ENCODE measurements around the gene ITGAL. TPM values are rescaled to one million over a fixed set of nuclear protein-coding genes. Genes with fewer than 3 reads are reported as not detected.
"Not testable (repeated sequence)": the region's sequence is repeated elsewhere in the genome, so short reads cannot be mapped to it uniquely, and the experiment has no call there.

Gene ITGAL
- total RNA-seq, 4 donors from 2014 or later, result 0.56 to 4.6 (median 2.8) TPM

DNA sequence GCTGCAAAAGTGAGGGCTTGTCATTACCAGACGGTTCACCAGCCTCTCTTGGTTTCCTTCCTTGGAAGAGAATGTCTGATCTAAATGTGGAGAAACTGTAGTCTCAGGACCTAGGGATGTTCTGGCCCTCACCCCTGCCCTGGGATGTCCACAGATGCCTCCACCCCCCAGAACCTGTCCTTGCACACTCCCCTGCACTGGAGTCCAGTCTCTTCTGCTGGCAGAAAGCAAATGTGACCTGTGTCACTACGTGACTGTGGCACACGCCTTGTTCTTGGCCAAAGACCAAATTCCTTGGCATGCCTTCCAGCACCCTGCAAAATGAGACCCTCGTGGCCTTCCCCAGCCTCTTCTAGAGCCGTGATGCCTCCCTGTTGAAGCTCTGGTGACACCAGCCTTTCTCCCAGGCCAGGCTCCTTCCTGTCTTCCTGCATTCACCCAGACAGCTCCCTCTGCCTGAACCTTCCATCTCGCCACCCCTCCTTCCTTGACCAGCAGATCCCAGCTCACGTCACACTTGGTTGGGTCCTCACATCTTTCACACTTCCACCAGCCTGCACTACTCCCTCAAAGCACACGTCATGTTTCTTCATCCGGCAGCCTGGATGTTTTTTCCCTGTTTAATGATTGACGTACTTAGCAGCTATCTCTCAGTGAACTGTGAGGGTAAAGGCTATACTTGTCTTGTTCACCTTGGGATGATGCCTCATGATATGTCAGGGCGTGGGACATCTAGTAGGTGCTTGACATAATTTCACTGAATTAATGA lies 49.5 kb downstream of the ITGAL start:
- intact Hi-C loops (cut with DNase I), result no loop called here
- Histone ChIP-seq H3K36me3 (peaks cover 0 to 10% of the 10 kb centered on the region in 2 donors), H3K4me1 (peaks cover 0 to 9% of the 10 kb centered on the region in 2 donors), H3K4me3 (replicated peaks in 1 of 3) (no peak overlapping the region), H3K27ac (no peak overlapping the region), H3K27me3 (no peaks in the 10 kb centered on the region), H3K9me3 (no peaks in the 10 kb centered on the region)
- 42 to 47% methylated on average over 9 to 11 of the region's 11 CpGs for WGBS, 2 donors
- peak in 1 of 2 donors; percentile 5 for DNase-seq
- no peak for TF ChIP-seq CTCF (IDR thresholded peaks at IDR 0.05)
- TF ChIP-seq POLR2A (IDR thresholded peaks at IDR 0.05), result no peak

GRCh38 chr16:30522702-30523463 lies 50.3 kb downstream of the ITGAL start:
- H3K27me3 ChIP-seq; H3K27ac ChIP-seq; DNase-seq; H3K4me3 ChIP-seq (replicated peaks in 1 of 3); intact Hi-C loops (cut with DNase I); H3K9me3 ChIP-seq: not testable (repeated sequence)
- WGBS, 2 donors, result 92% methylated on average over 12 of the region's 12 CpGs
- H3K36me3 ChIP-seq, result peaks cover 0 to 10% of the 10 kb centered on the region in 2 donors
- H3K4me1 ChIP-seq, result peaks cover 4 to 14% of the 10 kb centered on the region in 2 donors

GRCh38 chr16:30523768-30524574 lies 51.4 kb downstream of the ITGAL start:
- whole genome bisulfite sequencing, 2 donors, result 79 to 87% methylated on average over 26 of the region's 26 CpGs
- DNase-seq, result peak in 1 of 2 donors; percentile 15
- intact Hi-C loops (cut with DNase I), result no loop called here

DNA sequence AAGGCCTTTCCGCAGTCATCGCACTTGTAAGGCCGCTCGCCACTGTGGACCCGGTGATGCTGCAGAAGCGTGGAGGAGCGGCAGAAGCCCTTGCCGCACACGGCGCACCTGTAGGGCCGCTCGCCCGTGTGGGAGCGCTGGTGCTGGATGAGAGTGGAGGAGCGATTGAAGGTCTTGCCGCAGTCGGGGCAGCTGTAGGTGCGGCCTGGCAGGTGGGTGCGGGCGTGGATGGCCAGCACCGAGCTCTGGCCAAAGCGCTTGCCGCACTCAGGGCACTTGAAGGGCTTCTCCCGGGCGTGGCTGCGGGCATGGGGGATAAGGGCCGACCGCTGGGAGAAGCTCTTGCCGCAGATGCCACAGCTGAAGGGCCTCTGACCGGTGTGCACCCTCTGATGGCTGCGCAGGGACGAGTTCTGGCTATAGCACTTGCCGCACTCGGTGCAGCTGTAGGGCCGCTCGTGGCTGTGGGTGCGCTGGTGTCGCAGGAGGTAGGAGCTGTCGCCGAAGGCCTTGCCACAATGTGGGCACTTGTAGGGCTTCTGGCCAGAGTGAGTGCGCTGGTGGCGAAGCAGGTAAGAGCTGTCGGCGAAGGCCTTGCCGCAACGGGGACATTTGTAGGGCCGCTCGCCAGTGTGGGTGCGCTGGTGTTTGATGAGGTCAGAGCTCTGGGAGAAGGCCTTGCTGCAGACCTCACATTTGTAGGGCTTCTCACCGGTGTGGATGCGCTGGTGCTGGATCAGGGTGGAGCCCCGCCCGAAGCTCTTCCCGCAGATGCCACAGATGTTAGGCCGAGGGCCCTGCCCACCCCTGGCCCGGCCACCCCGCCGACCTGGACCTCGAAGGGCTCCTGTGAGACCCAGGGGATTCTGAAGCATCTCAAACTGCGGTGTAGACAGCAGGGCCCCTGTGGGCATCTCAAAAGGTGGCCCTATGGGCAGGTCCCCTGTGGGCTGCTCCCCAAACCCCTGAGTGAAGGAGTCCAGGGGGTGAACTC lies 52.3 kb downstream of the ITGAL start:
- Histone ChIP-seq H3K9me3 (no peaks in the 10 kb centered on the region), H3K4me1 (peaks cover 8 to 24% of the 10 kb centered on the region in 2 donors), H3K4me3 (replicated peaks in 1 of 3) (no peak overlapping the region), H3K27me3 (no peaks in the 10 kb centered on the region), H3K27ac (no peak overlapping the region), H3K36me3 (peaks cover 0 to 10% of the 10 kb centered on the region in 2 donors)
- DNase-seq, result no peak
- intact Hi-C loops (cut with DNase I), result no loop called here
- no peak for TF ChIP-seq CTCF (IDR thresholded peaks at IDR 0.05)
- TF ChIP-seq POLR2A (IDR thresholded peaks at IDR 0.05), result no peak
- WGBS, 2 donors, result 95 to 97% methylated on average over 32 to 54 of the region's 60 CpGs

More at GRCh38 chr16:30523768-30524574, 51.4 kb downstream of the ITGAL start:
- Histone ChIP-seq H3K4me1 (peaks cover 8 to 24% of the 10 kb centered on the region in 2 donors), H3K4me3 (replicated peaks in 1 of 3) (no peak overlapping the region), H3K27ac (no peak overlapping the region), H3K9me3 (no peaks in the 10 kb centered on the region), H3K36me3 (peaks cover 0 to 10% of the 10 kb centered on the region in 2 donors), H3K27me3 (no peaks in the 10 kb centered on the region)
- TF ChIP-seq POLR2A (IDR thresholded peaks at IDR 0.05) (no peak), CTCF (IDR thresholded peaks at IDR 0.05) (no peak)
